ENCODE results near the gene ALX3.

DNA sequence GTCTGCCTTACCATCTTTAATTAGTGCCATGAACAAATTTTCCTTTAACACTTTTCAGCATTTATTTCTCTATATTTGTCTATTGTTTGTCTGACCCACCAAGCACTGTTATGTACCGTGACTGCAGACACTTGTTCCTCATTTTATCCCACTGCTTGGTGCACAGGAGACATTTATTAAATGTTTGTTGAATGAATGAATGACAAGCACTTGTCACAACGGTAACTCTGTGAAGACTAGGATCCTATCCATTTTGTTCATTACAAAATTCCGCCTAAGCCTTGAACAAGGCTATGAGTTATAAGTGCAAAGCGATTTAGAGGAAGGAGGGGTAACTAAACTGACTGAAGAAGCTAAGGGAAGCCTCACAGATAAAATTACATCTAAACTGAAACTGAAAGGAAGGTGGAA, 36.4 kb downstream of the ALX3 start:
- TF ChIP-seq GATA2 (IDR thresholded peaks at IDR 0.05; ENCODE audit: low read depth, low read length) (no peak), GATA3 (IDR thresholded peaks at IDR 0.05; ENCODE audit: low read depth, low read length) (no peak)

Data from SH-SY5Y (cell line).